Measurements from ENCODE around the gene CRYAB.

The CRYAB gene

GRCh38 chr11:111878849-111879636, 32.5 kb downstream of the CRYAB start, which contains the start of the genes CFAP68 and FDXACB1:
Gene CFAP68, plus strand, starts transcription at chr11:111879541. Its CDS starts 20 bp downstream, at chr11:111879561.
Gene FDXACB1, minus strand, starts transcription at chr11:111879165. Its CDS starts 33 bp downstream, at chr11:111879132.
- Histone ChIP-seq H3K9ac (ENCODE audit: low read length) (peak within 1 kb of the TSS; percentile 22), H3K27ac (ENCODE audit: low read depth, low read length) (peak within 1 kb of the TSS; percentile 94), H3K27me3 (ENCODE audit: control insufficient read depth, insufficient read depth, low read length) (no peaks in the 10 kb centered on the region), H3K4me1 (ENCODE audit: control insufficient read depth, insufficient read depth, low read length) (peaks cover 3% of the 10 kb centered on the region), H3K4me3 (ENCODE audit: low read length) (peak within 1 kb of the TSS; percentile 83), H3K36me3 (ENCODE audit: control insufficient read depth, insufficient read depth, low read length) (no peaks in the 10 kb centered on the region)

- Histone ChIP-seq H3K36me3 (ENCODE audit: control insufficient read depth, insufficient read depth, low read length) (no peaks in the 10 kb centered on the region), H3K27ac (ENCODE audit: low read depth, low read length) (peak overlapping the region; percentile 94), H3K4me3 (ENCODE audit: low read length) (peak overlapping the region; percentile 83), H3K4me1 (ENCODE audit: control insufficient read depth, insufficient read depth, low read length) (peaks cover 3% of the 10 kb centered on the region), H3K27me3 (ENCODE audit: control insufficient read depth, insufficient read depth, low read length) (no peaks in the 10 kb centered on the region), H3K9ac (ENCODE audit: low read length) (peak overlapping the region; percentile 22)
Observed at GRCh38 chr11:111878385-111878848, 33.2 kb downstream of the CRYAB start.

- Histone ChIP-seq H3K9ac (ENCODE audit: low read length) (peak overlapping the region; percentile 70), H3K4me1 (ENCODE audit: control insufficient read depth, insufficient read depth, low read length) (peaks cover 6% of the 10 kb centered on the region), H3K4me3 (ENCODE audit: low read length) (peak overlapping the region; percentile 92), H3K27me3 (ENCODE audit: control insufficient read depth, insufficient read depth, low read length) (no peaks in the 10 kb centered on the region), H3K36me3 (ENCODE audit: control insufficient read depth, insufficient read depth, low read length) (peaks cover 2% of the 10 kb centered on the region), H3K27ac (ENCODE audit: low read depth, low read length) (peak overlapping the region; percentile 95)
Observed at GRCh38 chr11:111871693-111872161, 39.8 kb downstream of the CRYAB start.

DNA sequence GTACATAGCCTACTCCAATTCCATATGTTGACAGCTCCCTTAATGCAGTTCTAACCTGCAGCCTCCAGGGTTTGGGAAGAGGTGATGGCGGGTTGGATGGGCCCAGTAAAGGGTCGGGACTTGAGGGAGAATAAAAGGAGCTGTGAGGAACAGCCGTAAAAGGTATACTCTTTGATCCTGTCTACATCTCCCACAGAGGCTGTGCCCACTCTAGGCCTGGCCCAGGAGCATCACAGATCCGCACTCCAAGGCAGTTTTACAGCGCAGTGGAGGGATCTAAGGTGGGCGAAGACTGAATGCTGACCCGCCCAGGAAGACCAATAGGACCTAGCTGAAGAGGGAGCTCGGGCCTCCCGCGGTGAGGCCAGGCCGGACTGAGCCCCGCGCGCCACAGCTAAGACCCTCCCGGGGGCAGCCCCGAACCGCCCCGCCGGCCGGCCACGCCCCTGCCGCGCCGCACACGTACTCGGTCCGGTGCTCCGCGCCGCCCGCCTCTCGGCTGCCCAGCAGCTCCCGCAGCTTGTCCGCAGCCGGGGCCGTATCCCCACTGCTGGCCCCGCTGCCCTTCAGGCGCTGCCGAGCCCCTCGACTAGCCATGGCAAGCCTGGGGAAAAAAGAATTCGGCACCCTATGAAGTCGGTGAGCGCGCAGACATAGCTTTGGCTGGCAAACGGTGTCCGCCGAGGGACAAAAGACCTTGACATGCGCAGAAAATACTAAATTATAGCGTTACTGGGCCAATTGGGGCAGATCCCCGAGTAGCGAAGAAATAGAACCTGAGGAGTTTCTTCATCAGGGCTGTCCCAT, 40.5 kb downstream of the CRYAB start, which contains the start of gene ALG9:
TSS of gene ALG9 (minus strand) at position 696 of the 807 bp plus-strand sequence. CDS start at position 597, 99 bp downstream.
- peaks cover 5% of the 10 kb centered on the region for H3K36me3 ChIP-seq (ENCODE audit: control insufficient read depth, insufficient read depth, low read length)

DNA sequence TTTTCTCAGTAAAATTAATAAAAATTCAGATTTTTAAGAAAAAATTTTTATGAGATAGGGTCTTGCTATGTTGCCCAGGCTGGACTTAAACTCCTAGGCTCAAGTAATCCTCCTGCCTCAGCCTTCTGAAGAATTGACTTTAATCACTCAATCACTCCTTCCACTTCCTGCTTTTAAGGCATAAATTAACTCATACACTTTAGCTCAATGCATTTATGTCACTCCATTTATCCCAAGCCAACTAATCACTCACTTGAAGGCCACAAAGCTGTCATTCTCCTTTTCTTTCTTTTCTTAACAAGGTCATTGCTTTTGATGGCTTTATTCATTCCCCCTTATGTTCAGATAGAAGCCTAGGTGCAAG, 41.1 kb downstream of the CRYAB start:
- Histone ChIP-seq H3K4me3 (ENCODE audit: low read length) (peak overlapping the region; percentile 92), H3K4me1 (ENCODE audit: control insufficient read depth, insufficient read depth, low read length) (peaks cover 6% of the 10 kb centered on the region), H3K9ac (ENCODE audit: low read length) (peak overlapping the region; percentile 70), H3K27me3 (ENCODE audit: control insufficient read depth, insufficient read depth, low read length) (no peaks in the 10 kb centered on the region), H3K36me3 (ENCODE audit: control insufficient read depth, insufficient read depth, low read length) (peaks cover 5% of the 10 kb centered on the region), H3K27ac (ENCODE audit: low read depth, low read length) (peak overlapping the region; percentile 95)

More for the DNA sequence above, 40.5 kb downstream of the CRYAB start, which contains the start of gene ALG9:
- peak within 1 kb of the TSS; percentile 92 for H3K4me3 ChIP-seq (ENCODE audit: low read length)
- H3K4me1 ChIP-seq (ENCODE audit: control insufficient read depth, insufficient read depth, low read length): peaks cover 6% of the 10 kb centered on the region
- peak within 1 kb of the TSS; percentile 95 for H3K27ac ChIP-seq (ENCODE audit: low read depth, low read length)
- H3K9ac ChIP-seq (ENCODE audit: low read length): peak within 1 kb of the TSS; percentile 70
- no peaks in the 10 kb centered on the region for H3K27me3 ChIP-seq (ENCODE audit: control insufficient read depth, insufficient read depth, low read length)

GRCh38 chr11:111870113-111870512, 41.5 kb downstream of the CRYAB start:
- Histone ChIP-seq H3K4me3 (ENCODE audit: low read length) (no peak overlapping the region), H3K4me1 (ENCODE audit: control insufficient read depth, insufficient read depth, low read length) (peaks cover 6% of the 10 kb centered on the region), H3K27ac (ENCODE audit: low read depth, low read length) (no peak overlapping the region), H3K36me3 (ENCODE audit: control insufficient read depth, insufficient read depth, low read length) (peaks cover 5% of the 10 kb centered on the region), H3K9ac (ENCODE audit: low read length) (no peak overlapping the region), H3K27me3 (ENCODE audit: control insufficient read depth, insufficient read depth, low read length) (no peaks in the 10 kb centered on the region)

DNA sequence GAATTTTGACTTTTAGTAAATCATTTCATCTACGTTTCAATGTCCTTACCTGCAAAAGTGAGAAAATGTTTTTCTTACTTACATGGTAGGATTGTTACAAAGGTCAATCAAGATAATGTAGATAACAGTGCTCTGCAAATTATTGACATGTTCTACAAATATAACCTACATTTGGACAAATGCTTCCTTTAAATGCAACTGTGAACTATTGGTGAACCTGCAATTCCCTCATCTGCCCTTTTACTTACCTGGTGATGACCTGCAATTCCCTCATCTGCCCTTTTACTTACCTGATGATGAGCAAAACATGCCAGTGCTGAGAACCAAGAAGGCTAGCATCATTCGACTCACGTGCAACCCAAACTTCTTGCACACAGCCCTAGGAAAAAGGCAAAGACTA, 51.3 kb downstream of the CRYAB start:
- H3K4me1 ChIP-seq (ENCODE audit: control insufficient read depth, insufficient read depth, low read length): no peaks in the 10 kb centered on the region
- H3K9ac ChIP-seq (ENCODE audit: low read length): no peak overlapping the region
- peaks cover 17% of the 10 kb centered on the region for H3K36me3 ChIP-seq (ENCODE audit: control insufficient read depth, insufficient read depth, low read length)
- no peak overlapping the region for H3K27ac ChIP-seq (ENCODE audit: low read depth, low read length)
- H3K4me3 ChIP-seq (ENCODE audit: low read length): no peak overlapping the region
- H3K27me3 ChIP-seq (ENCODE audit: control insufficient read depth, insufficient read depth, low read length): no peaks in the 10 kb centered on the region

All from rectal smooth muscle tissue (tissue), 1 donor.